OCI-LY1 (cell line): ENCODE measurements around the gene ESPL1.

Experiments used
- EZH2 ChIP-seq: fragments of 200-600 bp; sonication (generic), shearing (Covaris generic); IDR thresholded peaks from 2 replicates; pipeline ENCODE4 v1.8.0; 2017; ENCODE audit warnings: borderline replicate concordance, mixed run types, mild to moderate bottlenecking, antibody characterized with exemption, low read length, moderate library complexity, mixed read lengths
- TF ChIP-seq, protein P1 (sequence below): fragments of 200-600 bp; sonication (generic), shearing (Covaris generic); IDR thresholded peaks from 2 replicates; pipeline ENCODE4 v1.5.1; 2017; ENCODE audit warnings: mild to moderate bottlenecking, antibody characterized with exemption, low read length, moderate library complexity, mixed read lengths

DNA sequence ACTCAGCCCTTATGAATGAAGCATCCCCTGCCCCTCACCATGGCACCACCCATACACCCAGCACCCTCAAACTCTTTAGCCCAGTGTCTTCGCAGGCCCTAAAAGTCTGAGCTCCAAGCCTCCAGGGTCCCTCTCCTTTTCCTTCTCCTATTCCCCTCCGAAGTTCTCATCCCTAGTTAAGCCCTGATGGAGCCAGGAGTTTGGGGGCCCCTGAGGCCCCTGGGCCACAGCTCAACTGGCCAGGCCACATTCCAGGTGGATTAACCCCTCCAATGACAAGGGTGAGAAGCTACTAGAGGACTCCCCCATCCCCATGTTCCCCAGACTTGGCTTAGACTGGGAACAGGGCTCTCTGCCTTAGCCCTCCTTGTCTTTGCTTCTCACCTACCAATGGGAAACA lies 38.6 kb upstream of the ESPL1 start:
- TF ChIP-seq, protein P1, sequence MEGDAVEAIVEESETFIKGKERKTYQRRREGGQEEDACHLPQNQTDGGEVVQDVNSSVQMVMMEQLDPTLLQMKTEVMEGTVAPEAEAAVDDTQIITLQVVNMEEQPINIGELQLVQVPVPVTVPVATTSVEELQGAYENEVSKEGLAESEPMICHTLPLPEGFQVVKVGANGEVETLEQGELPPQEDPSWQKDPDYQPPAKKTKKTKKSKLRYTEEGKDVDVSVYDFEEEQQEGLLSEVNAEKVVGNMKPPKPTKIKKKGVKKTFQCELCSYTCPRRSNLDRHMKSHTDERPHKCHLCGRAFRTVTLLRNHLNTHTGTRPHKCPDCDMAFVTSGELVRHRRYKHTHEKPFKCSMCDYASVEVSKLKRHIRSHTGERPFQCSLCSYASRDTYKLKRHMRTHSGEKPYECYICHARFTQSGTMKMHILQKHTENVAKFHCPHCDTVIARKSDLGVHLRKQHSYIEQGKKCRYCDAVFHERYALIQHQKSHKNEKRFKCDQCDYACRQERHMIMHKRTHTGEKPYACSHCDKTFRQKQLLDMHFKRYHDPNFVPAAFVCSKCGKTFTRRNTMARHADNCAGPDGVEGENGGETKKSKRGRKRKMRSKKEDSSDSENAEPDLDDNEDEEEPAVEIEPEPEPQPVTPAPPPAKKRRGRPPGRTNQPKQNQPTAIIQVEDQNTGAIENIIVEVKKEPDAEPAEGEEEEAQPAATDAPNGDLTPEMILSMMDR, result no peak
- no peak for TF ChIP-seq EZH2
